Measurements from ENCODE around the gene USH2A.

The USH2A gene

GRCh38 chr1:215720126-215720525 is 703.1 kb downstream of the USH2A start:
- no peak for TF ChIP-seq CTCF (IDR thresholded peaks at IDR 0.05)
- H3K27me3 ChIP-seq = peaks cover 0 to 3% of the 10 kb centered on the region in 2 donors
- H3K27ac ChIP-seq = no peak overlapping the region
- H3K9me3 ChIP-seq = no peaks in the 10 kb centered on the region
- no peak for DNase-seq
- no peaks in the 10 kb centered on the region for H3K36me3 ChIP-seq
- intact Hi-C loops (cut with DNase I; ENCODE audit: low total_unique reads) = no loop called here
- no peaks in the 10 kb centered on the region for H3K4me1 ChIP-seq
- no peak overlapping the region for H3K4me3 ChIP-seq

- H3K9me3 ChIP-seq = no peaks in the 10 kb centered on the region
- TF ChIP-seq CTCF (IDR thresholded peaks at IDR 0.05) = no peak
- H3K27me3 ChIP-seq = peaks cover 0 to 3% of the 10 kb centered on the region in 2 donors
- intact Hi-C loops (cut with DNase I; ENCODE audit: low total_unique reads) = no loop called here
- no peak for DNase-seq
- H3K27ac ChIP-seq = no peak overlapping the region
- H3K4me3 ChIP-seq = no peak overlapping the region
- H3K36me3 ChIP-seq = no peaks in the 10 kb centered on the region
- no peaks in the 10 kb centered on the region for H3K4me1 ChIP-seq
Measured at GRCh38 chr1:215719552-215719951, 703.7 kb downstream of the USH2A start.

GRCh38 chr1:215718575-215719287 is 704.5 kb downstream of the USH2A start:
- H3K4me1 ChIP-seq = no peaks in the 10 kb centered on the region
- H3K36me3 ChIP-seq = no peaks in the 10 kb centered on the region
- H3K9me3 ChIP-seq = no peaks in the 10 kb centered on the region
- H3K27me3 ChIP-seq = peaks cover 0 to 3% of the 10 kb centered on the region in 2 donors
- no peak overlapping the region for H3K4me3 ChIP-seq
- no peak for DNase-seq
- no peak for TF ChIP-seq CTCF (IDR thresholded peaks at IDR 0.05)
- intact Hi-C loops (cut with DNase I; ENCODE audit: low total_unique reads) = no loop called here
- no peak overlapping the region for H3K27ac ChIP-seq

GRCh38 chr1:215717677-215718426 is 705.4 kb downstream of the USH2A start:
- Histone ChIP-seq H3K9me3 (no peaks in the 10 kb centered on the region), H3K4me1 (no peaks in the 10 kb centered on the region), H3K4me3 (no peak overlapping the region), H3K36me3 (no peaks in the 10 kb centered on the region), H3K27me3 (peaks cover 0 to 3% of the 10 kb centered on the region in 2 donors), H3K27ac (no peak overlapping the region)
- no peak for TF ChIP-seq CTCF (IDR thresholded peaks at IDR 0.05)
- intact Hi-C loops (cut with DNase I; ENCODE audit: low total_unique reads) = no loop called here
- DNase-seq = no peak

- TF ChIP-seq CTCF (IDR thresholded peaks at IDR 0.05) = no peak
- Histone ChIP-seq H3K36me3 (no peaks in the 10 kb centered on the region), H3K4me1 (no peaks in the 10 kb centered on the region), H3K27ac (no peak overlapping the region), H3K4me3 (no peak overlapping the region), H3K9me3 (no peaks in the 10 kb centered on the region), H3K27me3 (no peaks in the 10 kb centered on the region)
- DNase-seq = no peak
- intact Hi-C loops (cut with DNase I; ENCODE audit: low total_unique reads) = no loop called here
Measured at GRCh38 chr1:215710899-215711225, 712.4 kb downstream of the USH2A start.
